Lung (tissue), 12 donors: Measurements from ENCODE around the gene SUPT3H. TPM values are rescaled to one million over a fixed set of nuclear protein-coding genes. Genes with fewer than 3 reads are reported as not detected.

Experiments used
- ATAC-seq: fragments of 200-7000 bp; cut with Tn5 transposase; one replicate; pipeline ENCODE4 v1.9.1; 2020; ENCODE audit warnings: moderate number of reproducible peaks; ENCODE audit not compliant: insufficient read depth, low FRiP score
- DNase-seq, 3 donors: peaks; one replicate each; pipeline ENCODE4 v3.0.0-alpha.2; 2013 to 2017
- H3K27ac ChIP-seq, 2 donors: one replicate each; pipeline ENCODE4 v1.5.1; 2013; ENCODE audit warnings: mild to moderate bottlenecking in 2 of 2, moderate library complexity in 2 of 2, control low read depth in 1 of 2, inconsistent platforms in 1 of 2, low read depth in 1 of 2, low read length in 1 of 2
- H3K27me3 ChIP-seq, 3 donors: one replicate each; pipeline ENCODE4 v1.5.1; 2013; ENCODE audit warnings: low read length in 2 of 3; ENCODE audit not compliant: control insufficient read depth in 3 of 3, insufficient read depth in 3 of 3
- H3K36me3 ChIP-seq, 4 donors: one replicate each; pipeline ENCODE4 v1.5.1; 2013; ENCODE audit warnings: low read length in 4 of 4, mild to moderate bottlenecking in 1 of 4, moderate library complexity in 1 of 4; ENCODE audit not compliant: control insufficient read depth in 4 of 4, insufficient read depth in 4 of 4
- H3K4me1 ChIP-seq, 5 donors: one replicate each; pipeline ENCODE4 v1.5.1; 2013; ENCODE audit warnings: low read length in 5 of 5, mild to moderate bottlenecking in 2 of 5, moderate library complexity in 1 of 5; ENCODE audit not compliant: control insufficient read depth in 5 of 5, insufficient read depth in 5 of 5
- H3K4me3 ChIP-seq: one replicate; pipeline ENCODE4 v1.5.1; 2013; ENCODE audit warnings: mild to moderate bottlenecking, control low read depth, moderate library complexity
- H3K9ac ChIP-seq, 2 donors: one replicate each; pipeline ENCODE4 v1.5.1; 2013; ENCODE audit warnings: low read length in 2 of 2, control low read depth in 1 of 2; ENCODE audit not compliant: insufficient read depth in 1 of 2
- H3K9me3 ChIP-seq, 4 donors: one replicate each; pipeline ENCODE4 v1.5.1; 2013; ENCODE audit warnings: low read length in 3 of 4, mild to moderate bottlenecking in 1 of 4, moderate library complexity in 1 of 4; ENCODE audit not compliant: control insufficient read depth in 4 of 4, insufficient read depth in 3 of 4
- WGBS, 2 donors: extraction: QIAGEN DNeasy Blood & Tissue Kit; methylation state at CpG; one replicate each; pipeline ENCODE4 v1.1.7; 2013; 5-methylcytosine and 5-hydroxymethylcytosine counted together
- polyA plus RNA-seq, 2 donors: library from polyadenylated mRNA; stranded (reverse); fragments of 200-250 nt; gene quantifications; one replicate each; pipeline ENCODE4 v1.2.1, GENCODE V29; 2013
- total RNA-seq, 2 donors: library from RNA; depleted of rRNA in 1 of 2; stranded (reverse); fragments of >200 nt in 1 of 2; gene quantifications; one replicate each; pipeline ENCODE4 v1.2.1, GENCODE V29; 2014 to 2021
- TF ChIP-seq, protein P1 (sequence below): IDR thresholded peaks from 2 replicates; pipeline ENCODE4 v1.5.1; 2012; ENCODE audit warnings: mild to moderate bottlenecking; ENCODE audit errors: control extremely low read depth, extremely low read depth
- donor health status: control.
- donor health status: control.
- donor health status: Bipolar disorder and iron deficiency.
- donor health status: healthy.
- donor health status: DM: yes; HTN: yes; CAD: no.

Gene SUPT3H
- total and polyA plus RNA-seq, 4 donors, result 5.2 to 17.4 (median 8.2) TPM

DNA sequence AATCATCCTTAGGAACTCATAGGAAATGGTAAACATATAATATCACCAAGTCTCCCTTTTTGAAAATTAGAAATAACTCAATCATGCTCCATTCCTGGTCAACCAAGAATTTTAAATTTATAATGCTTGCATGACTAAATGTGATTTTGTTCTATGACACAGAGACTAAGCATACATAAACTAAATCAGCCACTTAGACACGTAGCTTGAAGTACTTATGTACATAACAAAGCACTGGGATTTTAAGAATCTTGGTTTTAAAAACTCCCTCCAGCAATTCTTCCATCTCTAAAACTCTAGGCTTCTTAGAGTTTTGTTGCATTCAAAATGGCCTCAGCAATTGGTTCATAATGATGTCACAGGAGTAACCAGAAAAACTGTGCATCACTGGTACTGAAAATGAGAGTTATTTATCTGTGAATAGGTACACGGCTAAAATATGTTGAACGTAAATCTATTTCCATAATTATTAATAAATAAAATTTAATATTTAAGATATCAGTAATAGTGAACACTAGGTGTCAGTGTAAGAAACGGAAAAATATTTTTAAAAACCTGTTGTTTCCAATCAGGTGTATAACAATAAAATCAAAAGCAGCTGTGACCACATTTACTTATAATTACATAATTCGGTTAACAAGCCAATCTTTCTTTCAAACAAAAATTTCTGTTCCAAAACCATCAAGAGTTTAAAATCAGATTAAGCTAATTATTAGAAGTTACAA lies 291.2 kb downstream of the SUPT3H start:
- ATAC-seq (no peak), DNase-seq (no peak)
- Histone ChIP-seq H3K4me3 (no peak overlapping the region), H3K9me3 (no peaks in the 10 kb centered on the region), H3K27ac (no peak overlapping the region), H3K27me3 (no peaks in the 10 kb centered on the region), H3K9ac (no peak overlapping the region), H3K4me1 (no peaks in the 10 kb centered on the region), H3K36me3 (no peaks in the 10 kb centered on the region)
- TF ChIP-seq, protein P1, sequence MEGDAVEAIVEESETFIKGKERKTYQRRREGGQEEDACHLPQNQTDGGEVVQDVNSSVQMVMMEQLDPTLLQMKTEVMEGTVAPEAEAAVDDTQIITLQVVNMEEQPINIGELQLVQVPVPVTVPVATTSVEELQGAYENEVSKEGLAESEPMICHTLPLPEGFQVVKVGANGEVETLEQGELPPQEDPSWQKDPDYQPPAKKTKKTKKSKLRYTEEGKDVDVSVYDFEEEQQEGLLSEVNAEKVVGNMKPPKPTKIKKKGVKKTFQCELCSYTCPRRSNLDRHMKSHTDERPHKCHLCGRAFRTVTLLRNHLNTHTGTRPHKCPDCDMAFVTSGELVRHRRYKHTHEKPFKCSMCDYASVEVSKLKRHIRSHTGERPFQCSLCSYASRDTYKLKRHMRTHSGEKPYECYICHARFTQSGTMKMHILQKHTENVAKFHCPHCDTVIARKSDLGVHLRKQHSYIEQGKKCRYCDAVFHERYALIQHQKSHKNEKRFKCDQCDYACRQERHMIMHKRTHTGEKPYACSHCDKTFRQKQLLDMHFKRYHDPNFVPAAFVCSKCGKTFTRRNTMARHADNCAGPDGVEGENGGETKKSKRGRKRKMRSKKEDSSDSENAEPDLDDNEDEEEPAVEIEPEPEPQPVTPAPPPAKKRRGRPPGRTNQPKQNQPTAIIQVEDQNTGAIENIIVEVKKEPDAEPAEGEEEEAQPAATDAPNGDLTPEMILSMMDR, result no peak
- 86 to 92% methylated on average over 5 of the region's 5 CpGs for WGBS, 2 donors

DNA sequence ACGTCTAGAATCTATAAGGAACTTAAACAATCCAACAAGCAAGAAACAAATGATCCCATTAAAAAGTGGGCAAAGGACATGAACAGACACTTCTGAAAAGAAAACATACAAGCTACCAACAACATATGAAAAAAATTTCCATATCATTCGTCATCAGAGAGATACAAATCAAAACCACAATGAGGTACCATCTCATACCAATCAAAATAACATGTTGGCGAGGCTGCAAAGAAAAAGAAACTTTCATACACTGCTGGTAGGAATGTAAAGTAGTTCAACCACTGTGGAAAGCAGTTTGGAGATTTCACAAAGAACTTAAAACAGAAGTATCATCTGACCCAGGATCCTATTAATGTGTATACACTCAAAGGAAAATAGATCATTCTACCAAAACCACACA lies 293.5 kb downstream of the SUPT3H start:
- ATAC-seq (no peak), DNase-seq (no peak)
- 89 to 98% methylated on average over 3 of the region's 3 CpGs for WGBS, 2 donors
- Histone ChIP-seq H3K27me3 (no peaks in the 10 kb centered on the region), H3K4me1 (no peaks in the 10 kb centered on the region), H3K9me3 (peaks cover 0 to 2% (median 0%) of the 10 kb centered on the region in 4 donors), H3K36me3 (no peaks in the 10 kb centered on the region), H3K27ac (no peak overlapping the region), H3K9ac (no peak overlapping the region), H3K4me3 (no peak overlapping the region)
- TF ChIP-seq, protein P1, result no peak

DNA sequence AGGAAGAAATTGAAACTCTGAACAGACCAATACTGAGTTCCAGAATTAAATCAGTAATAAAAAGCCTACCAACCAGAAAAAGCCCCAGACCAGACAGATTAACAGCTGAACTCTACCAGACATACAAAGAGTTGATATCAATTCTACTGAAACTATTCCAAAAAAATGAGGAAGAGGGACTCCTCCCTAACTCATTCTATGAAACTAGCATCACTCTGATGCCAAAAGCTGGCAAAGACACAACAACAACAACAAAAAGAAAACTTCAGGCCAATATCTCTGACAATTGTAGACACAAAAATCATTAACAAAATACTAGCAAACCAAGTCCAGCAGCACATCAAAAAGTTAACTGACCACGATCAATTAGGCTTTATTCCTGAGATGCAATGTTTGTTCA lies 295.6 kb downstream of the SUPT3H start:
- ATAC-seq, result no peak
- no peak for DNase-seq
- Histone ChIP-seq H3K4me3 (no peak overlapping the region), H3K9ac (no peak overlapping the region), H3K27me3 (no peaks in the 10 kb centered on the region), H3K4me1 (no peaks in the 10 kb centered on the region), H3K36me3 (no peaks in the 10 kb centered on the region), H3K27ac (no peak overlapping the region), H3K9me3 (peaks cover 0 to 8% (median 2%) of the 10 kb centered on the region in 4 donors)
- TF ChIP-seq, protein P1, result no peak
- 90 to 93% methylated on average over 1 of the region's 1 CpG for whole genome bisulfite sequencing, 2 donors

DNA sequence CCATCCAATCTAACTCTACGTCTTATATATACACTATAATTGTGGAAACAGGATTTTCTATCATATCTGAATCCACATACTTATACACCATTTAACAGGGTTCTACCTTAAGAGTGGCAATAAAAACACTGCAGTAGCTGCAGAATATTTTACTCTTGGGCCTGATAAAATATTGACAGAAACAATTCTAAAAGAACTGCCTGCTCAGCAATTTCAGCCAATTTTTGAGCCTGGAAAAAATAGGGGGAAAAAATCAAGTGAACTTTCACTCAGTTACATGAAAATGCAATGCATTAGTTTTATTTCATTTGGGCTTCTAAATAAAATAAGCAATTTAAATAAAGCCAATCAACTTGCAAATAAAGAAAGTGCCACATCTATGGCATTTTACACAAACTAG lies 296.1 kb downstream of the SUPT3H start:
- TF ChIP-seq, protein P1, result no peak

More for the DNA sequence above, 296.1 kb downstream of the SUPT3H start:
- Histone ChIP-seq H3K9ac (no peak overlapping the region), H3K27ac (no peak overlapping the region), H3K36me3 (no peaks in the 10 kb centered on the region), H3K4me1 (no peaks in the 10 kb centered on the region), H3K4me3 (no peak overlapping the region), H3K27me3 (no peaks in the 10 kb centered on the region), H3K9me3 (peaks cover 0 to 8% (median 2%) of the 10 kb centered on the region in 4 donors)
- DNase-seq (no peak), ATAC-seq (no peak)
- 96 to 97% methylated on average over 1 of the region's 1 CpG for WGBS, 2 donors
